Measurements from ENCODE around the gene PHKG2.

The PHKG2 gene

DNA sequence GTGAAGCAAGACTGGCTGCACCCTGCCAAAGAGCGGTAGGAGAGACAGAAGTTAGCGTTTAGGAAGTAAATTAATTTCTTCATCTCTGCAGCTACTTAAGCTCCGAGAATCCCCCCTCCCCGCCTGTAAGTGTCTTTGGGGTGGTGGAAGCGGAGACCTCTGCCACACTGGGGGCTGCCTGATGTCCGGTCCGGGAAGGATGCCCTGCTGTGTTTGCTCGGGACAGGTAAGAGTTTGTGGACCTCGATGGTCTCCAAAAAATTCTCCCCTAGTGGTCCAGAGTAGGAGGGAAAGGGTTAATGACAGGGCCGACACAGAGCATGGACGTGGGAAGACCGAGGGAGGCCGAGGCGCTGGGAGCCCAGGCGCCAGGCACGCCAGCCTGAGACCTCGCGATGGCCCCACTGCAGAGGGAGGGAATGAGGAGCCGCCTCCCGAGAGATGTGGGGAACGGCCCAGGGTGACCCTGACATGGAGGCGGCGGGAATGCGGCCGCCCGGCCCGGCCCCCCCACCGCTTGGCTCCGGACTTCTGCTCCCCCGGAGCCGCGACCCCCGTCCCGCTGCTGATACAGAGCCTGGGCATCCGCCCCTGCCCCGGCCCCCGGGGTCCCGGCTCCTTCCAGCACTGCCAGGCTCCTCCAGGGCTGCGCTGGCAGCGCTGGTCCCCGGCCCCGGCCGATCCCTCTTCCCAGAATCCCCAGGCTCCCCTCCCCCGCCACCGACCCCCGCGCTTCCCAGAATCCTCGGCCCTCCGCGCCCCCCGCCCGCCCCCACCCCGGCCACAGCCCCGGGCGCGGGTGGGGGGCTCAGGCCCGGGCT lies 38.1 kb downstream of the PHKG2 start:
- Histone ChIP-seq H3K27me3 (replicated peaks; ENCODE audit: insufficient read depth, low read length) (no peaks in the 10 kb centered on the region), H3K27ac (ENCODE audit: low read length) (no peak overlapping the region), H3K4me3 (ENCODE audit: low read length) (peak overlapping the region; percentile 86), H4K20me1 (ENCODE audit: insufficient read depth, low read length) (no peaks in the 10 kb centered on the region), H3K36me3 (replicated peaks; ENCODE audit: insufficient read depth, low read length) (no peaks in the 10 kb centered on the region), H3K4me2 (ENCODE audit: low read depth, low read length) (peak overlapping the region; percentile 86), H3F3A (ENCODE audit: insufficient read depth, low read length) (no peaks in the 10 kb centered on the region), H3K9me2 (replicated peaks; ENCODE audit: insufficient read depth, low read length) (no peaks in the 10 kb centered on the region), H2AFZ (ENCODE audit: low read length) (peak overlapping the region; percentile 45), H3K4me1 (ENCODE audit: low read length) (no peaks in the 10 kb centered on the region), H3K9me3 (replicated peaks; ENCODE audit: insufficient read depth, low read length) (no peaks in the 10 kb centered on the region), H3K9ac (ENCODE audit: low read length) (peak overlapping the region; percentile 60; the same call in 1 of the 2 replicates), H3K79me2 (ENCODE audit: low read length) (no peaks in the 10 kb centered on the region)
- DNase-seq = no peak
- TF ChIP-seq EZH2 (optimal IDR thresholded peaks at IDR 0.05; ENCODE audit: low read depth, low read length) = no peak
- TF ChIP-seq, protein P1, sequence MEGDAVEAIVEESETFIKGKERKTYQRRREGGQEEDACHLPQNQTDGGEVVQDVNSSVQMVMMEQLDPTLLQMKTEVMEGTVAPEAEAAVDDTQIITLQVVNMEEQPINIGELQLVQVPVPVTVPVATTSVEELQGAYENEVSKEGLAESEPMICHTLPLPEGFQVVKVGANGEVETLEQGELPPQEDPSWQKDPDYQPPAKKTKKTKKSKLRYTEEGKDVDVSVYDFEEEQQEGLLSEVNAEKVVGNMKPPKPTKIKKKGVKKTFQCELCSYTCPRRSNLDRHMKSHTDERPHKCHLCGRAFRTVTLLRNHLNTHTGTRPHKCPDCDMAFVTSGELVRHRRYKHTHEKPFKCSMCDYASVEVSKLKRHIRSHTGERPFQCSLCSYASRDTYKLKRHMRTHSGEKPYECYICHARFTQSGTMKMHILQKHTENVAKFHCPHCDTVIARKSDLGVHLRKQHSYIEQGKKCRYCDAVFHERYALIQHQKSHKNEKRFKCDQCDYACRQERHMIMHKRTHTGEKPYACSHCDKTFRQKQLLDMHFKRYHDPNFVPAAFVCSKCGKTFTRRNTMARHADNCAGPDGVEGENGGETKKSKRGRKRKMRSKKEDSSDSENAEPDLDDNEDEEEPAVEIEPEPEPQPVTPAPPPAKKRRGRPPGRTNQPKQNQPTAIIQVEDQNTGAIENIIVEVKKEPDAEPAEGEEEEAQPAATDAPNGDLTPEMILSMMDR (IDR thresholded peaks at IDR 0.05; ENCODE audit: low read length) = no peak
- no peak for TF ChIP-seq EZH2phosphoT487 (IDR thresholded peaks at IDR 0.05; ENCODE audit: low read length)

DNA sequence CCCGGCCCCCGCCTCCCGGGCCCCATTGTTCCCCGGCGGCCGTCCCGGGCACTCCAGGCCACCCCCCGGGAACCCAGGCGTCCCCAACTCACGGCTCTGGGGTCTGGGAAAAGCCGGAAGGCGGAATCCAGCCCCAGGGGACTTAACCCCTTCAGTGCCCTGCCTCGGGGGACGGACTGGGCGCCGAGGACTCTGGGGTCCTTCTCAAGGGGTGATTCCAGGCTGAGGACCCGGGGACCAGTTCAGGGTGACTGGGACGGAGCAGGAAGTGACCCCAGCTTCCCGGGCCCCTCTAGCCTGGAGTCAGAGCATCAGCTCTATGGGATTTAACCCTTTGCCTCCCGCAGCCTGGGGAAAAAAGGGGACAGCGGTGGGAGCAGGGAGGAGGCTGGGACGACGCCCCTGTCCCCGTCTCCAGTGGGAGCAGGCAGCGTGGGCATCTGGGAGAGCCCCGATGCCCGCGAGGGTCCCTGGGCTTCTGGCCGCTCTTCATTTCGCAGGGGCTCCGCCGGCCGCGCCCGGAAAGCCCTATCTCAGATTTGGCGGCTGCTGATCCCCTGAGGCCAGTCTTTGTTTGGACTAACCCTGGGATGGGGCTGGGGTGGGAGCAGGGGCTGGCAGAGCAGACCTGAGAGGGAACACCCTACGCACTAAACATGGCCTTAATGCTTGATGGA lies 38.8 kb downstream of the PHKG2 start, which contains the start of gene ZNF629:
TSS of gene ZNF629 (minus strand) at position 270 of the 677 bp plus-strand sequence. CDS start 2,723 bp downstream, outside the sequence.
- H4K20me1 ChIP-seq (ENCODE audit: insufficient read depth, low read length) = no peaks in the 10 kb centered on the region
- H3K9me2 ChIP-seq (replicated peaks; ENCODE audit: insufficient read depth, low read length) = no peaks in the 10 kb centered on the region
- peak within 1 kb of the TSS; percentile 86 for H3K4me3 ChIP-seq (ENCODE audit: low read length)
- no peaks in the 10 kb centered on the region for H3F3A ChIP-seq (ENCODE audit: insufficient read depth, low read length)
- no peaks in the 10 kb centered on the region for H3K9me3 ChIP-seq (replicated peaks; ENCODE audit: insufficient read depth, low read length)
- H3K79me2 ChIP-seq (ENCODE audit: low read length) = no peaks in the 10 kb centered on the region
- TF ChIP-seq, protein P1 (IDR thresholded peaks at IDR 0.05; ENCODE audit: low read length) = no peak
- TF ChIP-seq EZH2 (optimal IDR thresholded peaks at IDR 0.05; ENCODE audit: low read depth, low read length) (no peak), EZH2phosphoT487 (IDR thresholded peaks at IDR 0.05; ENCODE audit: low read length) (no peak)
- DNase-seq = no peak
- peak within 1 kb of the TSS; percentile 60; the same call in 1 of the 2 replicates for H3K9ac ChIP-seq (ENCODE audit: low read length)
- no peaks in the 10 kb centered on the region for H3K4me1 ChIP-seq (ENCODE audit: low read length)
- H3K27me3 ChIP-seq (replicated peaks; ENCODE audit: insufficient read depth, low read length) = no peaks in the 10 kb centered on the region
- no peaks in the 10 kb centered on the region for H3K36me3 ChIP-seq (replicated peaks; ENCODE audit: insufficient read depth, low read length)
- H2AFZ ChIP-seq (ENCODE audit: low read length) = peak within 1 kb of the TSS; percentile 70
- H3K27ac ChIP-seq (ENCODE audit: low read length) = no peak within 1 kb of the TSS
- H3K4me2 ChIP-seq (ENCODE audit: low read depth, low read length) = peak within 1 kb of the TSS; percentile 86

DNA sequence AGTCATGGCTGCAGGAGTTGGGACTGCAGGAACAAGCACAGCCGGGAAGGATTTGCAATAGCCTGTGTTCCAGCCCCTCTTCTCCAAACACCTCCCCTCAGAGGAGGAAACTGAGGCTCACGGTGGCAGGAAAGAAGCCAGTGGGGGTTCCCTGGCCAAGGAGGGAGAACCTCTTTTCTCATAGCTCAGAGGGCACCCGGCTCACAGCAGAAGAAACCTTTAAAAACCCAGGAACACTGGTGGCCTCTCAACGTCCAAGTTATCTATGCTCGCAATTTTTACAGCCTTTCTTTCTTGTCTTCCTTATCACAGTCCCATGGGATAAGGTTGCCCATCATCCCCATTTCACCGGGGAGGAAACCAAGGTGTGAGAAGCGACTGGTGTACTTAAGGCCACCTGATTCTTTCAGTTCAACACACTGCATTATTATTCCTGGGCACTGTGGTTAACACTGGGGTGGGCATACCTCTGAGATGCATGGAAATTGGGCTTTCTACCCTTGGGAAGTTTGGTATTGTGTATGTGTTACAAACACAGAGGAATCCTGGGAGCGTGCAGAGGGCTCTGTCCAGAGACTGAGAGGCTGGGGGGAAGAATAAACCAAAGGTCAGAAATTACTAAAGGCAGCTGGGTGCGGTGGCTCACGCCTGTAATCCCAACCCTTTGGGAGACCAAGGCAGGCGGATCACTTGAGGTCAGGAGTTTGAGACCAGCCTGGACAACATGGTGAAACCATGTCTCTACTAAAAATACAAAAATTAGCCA lies 39.6 kb downstream of the PHKG2 start:
- H2AFZ ChIP-seq (ENCODE audit: low read length) = peak overlapping the region; percentile 70

More for the DNA sequence above, 39.6 kb downstream of the PHKG2 start:
- DNase-seq = no peak
- Histone ChIP-seq H3K27ac (ENCODE audit: low read length) (no peak overlapping the region), H3K79me2 (ENCODE audit: low read length) (no peaks in the 10 kb centered on the region), H3K4me3 (ENCODE audit: low read length) (peak overlapping the region; percentile 86), H3K9me3 (replicated peaks; ENCODE audit: insufficient read depth, low read length) (no peaks in the 10 kb centered on the region), H3K27me3 (replicated peaks; ENCODE audit: insufficient read depth, low read length) (no peaks in the 10 kb centered on the region), H3K4me1 (ENCODE audit: low read length) (no peaks in the 10 kb centered on the region), H3K36me3 (replicated peaks; ENCODE audit: insufficient read depth, low read length) (no peaks in the 10 kb centered on the region), H3F3A (ENCODE audit: insufficient read depth, low read length) (no peaks in the 10 kb centered on the region), H4K20me1 (ENCODE audit: insufficient read depth, low read length) (no peaks in the 10 kb centered on the region), H3K9ac (ENCODE audit: low read length) (peak overlapping the region; percentile 60; the same call in 1 of the 2 replicates), H3K4me2 (ENCODE audit: low read depth, low read length) (peak overlapping the region; percentile 86), H3K9me2 (replicated peaks; ENCODE audit: insufficient read depth, low read length) (no peaks in the 10 kb centered on the region)
- no peak for TF ChIP-seq EZH2phosphoT487 (IDR thresholded peaks at IDR 0.05; ENCODE audit: low read length)
- no peak for TF ChIP-seq EZH2 (optimal IDR thresholded peaks at IDR 0.05; ENCODE audit: low read depth, low read length)
- TF ChIP-seq, protein P1 (IDR thresholded peaks at IDR 0.05; ENCODE audit: low read length) = no peak
